Trophoblast cell (in vitro differentiated cells and primary cell): ENCODE measurements around the gene PRKACB.

Source experiments
- DNase-seq, 2 donors: peaks; one replicate each; pipeline ENCODE4 v3.0.0-alpha.2; 2016
- H2AFZ ChIP-seq: 2 replicates; pipeline ENCODE4 v1.6.1; 2013; ENCODE audit warnings: low read length, moderate library complexity, mild to moderate bottlenecking; ENCODE audit not compliant: insufficient read depth, poor library complexity
- H2AK5ac ChIP-seq: 2 replicates; pipeline ENCODE4 v1.6.1; 2013; ENCODE audit warnings: mild to moderate bottlenecking, low read length
- H2BK120ac ChIP-seq: 2 replicates; pipeline ENCODE4 v1.6.1; 2013; ENCODE audit warnings: low read length, mild to moderate bottlenecking, moderate library complexity; ENCODE audit not compliant: insufficient read depth, poor library complexity
- H2BK12ac ChIP-seq: 2 replicates; pipeline ENCODE4 v1.6.1; 2013; ENCODE audit warnings: mild to moderate bottlenecking, low read length, moderate library complexity
- H2BK5ac ChIP-seq: 2 replicates; pipeline ENCODE4 v1.6.1; 2013; ENCODE audit warnings: low read length, low read depth, moderate library complexity, mild to moderate bottlenecking; ENCODE audit not compliant: poor library complexity
- H3K14ac ChIP-seq: 2 replicates; pipeline ENCODE4 v1.6.1; 2013; ENCODE audit warnings: mild to moderate bottlenecking, low read length
- H3K18ac ChIP-seq: 2 replicates; pipeline ENCODE4 v1.6.1; 2013; ENCODE audit warnings: mild to moderate bottlenecking, low read length
- H3K23ac ChIP-seq: 2 replicates; pipeline ENCODE4 v1.6.1; 2013; ENCODE audit warnings: low read length
- H3K27ac ChIP-seq: 2 replicates; pipeline ENCODE4 v1.5.1; 2013; ENCODE audit warnings: low read depth, mild to moderate bottlenecking, inconsistent platforms, low read length, moderate library complexity
- H3K27me3 ChIP-seq: 2 replicates; pipeline ENCODE4 v1.6.1; 2013; ENCODE audit warnings: inconsistent platforms, mild to moderate bottlenecking, low read length, moderate library complexity; ENCODE audit not compliant: insufficient read depth
- H3K36me3 ChIP-seq, 2 experiments: 1 replicate in 1 of 2; 2 replicates in 1 of 2; pipeline ENCODE4 v1.6.1; 2013; ENCODE audit warnings: low read length in 2 of 2, mild to moderate bottlenecking in 2 of 2, moderate library complexity in 1 of 2; ENCODE audit not compliant: insufficient read depth in 2 of 2, control insufficient read depth in 1 of 2
- H3K4ac ChIP-seq: 2 replicates; pipeline ENCODE4 v1.6.1; 2013; ENCODE audit warnings: low read depth, mild to moderate bottlenecking, low read length, moderate library complexity
- H3K4me1 ChIP-seq, 2 experiments: 1 replicate in 1 of 2; 2 replicates in 1 of 2; pipeline ENCODE4 v1.6.1; 2013; ENCODE audit warnings: low read length in 2 of 2, mild to moderate bottlenecking in 2 of 2, moderate library complexity in 1 of 2; ENCODE audit not compliant: insufficient read depth in 2 of 2, control insufficient read depth in 1 of 2
- H3K4me2 ChIP-seq: 2 replicates; pipeline ENCODE4 v1.6.1; 2013; ENCODE audit warnings: inconsistent platforms, mild to moderate bottlenecking, low read length, moderate library complexity
- H3K4me3 ChIP-seq: 2 replicates; pipeline ENCODE4 v1.5.1; 2013; ENCODE audit warnings: mild to moderate bottlenecking, low read depth, low read length, inconsistent platforms
- H3K79me1 ChIP-seq: one replicate; pipeline ENCODE4 v1.6.1; 2013; ENCODE audit warnings: low read length
- H3K79me2 ChIP-seq: 2 replicates; pipeline ENCODE4 v1.6.1; 2013; ENCODE audit warnings: low read length, mild to moderate bottlenecking; ENCODE audit not compliant: control insufficient read depth, insufficient read depth, poor library complexity
- H3K9ac ChIP-seq: 2 replicates; pipeline ENCODE4 v1.6.1; 2013; ENCODE audit warnings: mild to moderate bottlenecking, low read length
- H3K9me3 ChIP-seq: 2 replicates; pipeline ENCODE4 v1.6.1; 2013; ENCODE audit warnings: low read depth, mild to moderate bottlenecking, control low read depth, inconsistent platforms, low read length; ENCODE audit not compliant: insufficient read depth
- H4K12ac ChIP-seq: 2 replicates; pipeline ENCODE4 v1.6.1; 2013; ENCODE audit warnings: low read depth, mild to moderate bottlenecking, low read length, moderate library complexity
- H4K8ac ChIP-seq: 2 replicates; pipeline ENCODE4 v1.6.1; 2013; ENCODE audit warnings: low read depth, mild to moderate bottlenecking, low read length, moderate library complexity
- H4K91ac ChIP-seq: one replicate; pipeline ENCODE4 v1.6.1; 2013; ENCODE audit warnings: low read depth, mild to moderate bottlenecking, low read length, moderate library complexity
- WGBS: extraction: QIAGEN DNeasy Blood & Tissue Kit; methylation state at CpG from one replicate; pipeline ENCODE4 v1.1.7; 2013; ENCODE audit warnings: missing lambda C conversion rate; ENCODE audit not compliant: insufficient read length, insufficient coverage; ENCODE audit errors: extremely low coverage; 5-methylcytosine and 5-hydroxymethylcytosine counted together

Gene PRKACB

DNA sequence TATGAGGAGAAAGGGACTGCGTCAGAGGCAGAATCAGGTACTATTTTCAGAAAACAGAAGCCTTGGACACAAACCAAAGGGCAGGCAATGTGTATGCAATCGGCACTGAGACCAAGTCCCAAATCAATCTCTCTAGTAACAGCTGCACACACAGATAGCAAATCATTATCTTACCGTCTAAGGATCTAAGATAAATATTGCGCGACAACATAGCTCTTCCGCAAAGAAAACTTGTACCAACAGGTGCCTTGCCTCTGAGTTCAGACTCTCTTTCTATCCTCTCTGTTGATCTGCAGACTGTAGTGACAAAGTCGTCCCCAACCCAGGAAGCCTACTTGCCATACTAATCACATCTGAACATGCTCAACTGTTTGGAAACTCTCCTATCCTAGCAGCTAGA lies 134.8 kb downstream of the PRKACB start:
- no peak overlapping the region for H3K23ac ChIP-seq
- DNase-seq, result no peak
- no peak overlapping the region for H4K8ac ChIP-seq
- H3K14ac ChIP-seq, result no peak overlapping the region
- H4K91ac ChIP-seq, result no peak overlapping the region
- H3K79me1 ChIP-seq, result no peaks in the 10 kb centered on the region
- no peaks in the 10 kb centered on the region for H3K9me3 ChIP-seq
- no peak overlapping the region for H2AFZ ChIP-seq
- no peak overlapping the region for H2BK5ac ChIP-seq
- no peak overlapping the region for H2AK5ac ChIP-seq
- no peak overlapping the region for H2BK12ac ChIP-seq
- H3K79me2 ChIP-seq, result no peaks in the 10 kb centered on the region
- no peak overlapping the region for H3K4me2 ChIP-seq
- no peaks in the 10 kb centered on the region for H3K27me3 ChIP-seq
- no peak overlapping the region for H3K4me3 ChIP-seq
- no peak overlapping the region for H3K27ac ChIP-seq
- no peak overlapping the region for H3K9ac ChIP-seq
- no peak overlapping the region for H2BK120ac ChIP-seq
- H4K12ac ChIP-seq, result no peak overlapping the region
- H3K4me1 ChIP-seq, result no peaks in the 10 kb centered on the region
- no peaks in the 10 kb centered on the region for H3K36me3 ChIP-seq
- WGBS, result no CpG with 5 or more reads among the region's 7 CpGs
- H3K18ac ChIP-seq, result no peak overlapping the region
- H3K4ac ChIP-seq, result no peak overlapping the region

DNA sequence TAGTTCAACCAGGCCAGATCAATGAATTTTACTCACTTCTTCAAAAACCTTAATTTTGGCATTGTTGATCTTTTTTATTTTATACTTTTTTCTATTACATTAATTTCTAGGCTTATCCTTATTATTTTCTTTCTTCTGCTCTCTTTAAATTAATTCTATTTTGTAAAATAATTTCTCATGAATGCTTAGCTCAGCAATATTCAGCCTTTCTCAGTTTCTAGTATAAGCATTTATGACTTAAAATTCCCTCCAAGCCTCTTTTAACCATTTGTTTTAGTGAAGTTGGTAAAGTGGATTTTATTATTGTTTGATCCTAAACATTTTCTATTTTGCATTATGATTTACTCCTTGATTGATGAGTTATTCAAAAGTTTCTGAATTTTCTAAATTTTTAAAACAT lies 136.8 kb downstream of the PRKACB start:
- Histone ChIP-seq H4K8ac (no peak overlapping the region), H2BK5ac (no peak overlapping the region), H3K79me2 (no peaks in the 10 kb centered on the region), H2AFZ (no peak overlapping the region), H3K36me3 (no peaks in the 10 kb centered on the region), H3K9ac (no peak overlapping the region), H3K4me1 (no peaks in the 10 kb centered on the region), H4K12ac (no peak overlapping the region), H2BK120ac (no peak overlapping the region), H3K14ac (no peak overlapping the region), H3K18ac (no peak overlapping the region), H3K4me2 (no peak overlapping the region), H3K4me3 (no peak overlapping the region), H3K79me1 (no peaks in the 10 kb centered on the region), H3K9me3 (no peaks in the 10 kb centered on the region), H3K4ac (no peak overlapping the region), H3K23ac (no peak overlapping the region), H2BK12ac (no peak overlapping the region), H3K27ac (no peak overlapping the region), H2AK5ac (no peak overlapping the region), H4K91ac (no peak overlapping the region), H3K27me3 (no peaks in the 10 kb centered on the region)
- DNase-seq, result no peak

GRCh38 chr1:84282780-84283333 lies 138.8 kb downstream of the PRKACB start:
- Histone ChIP-seq H3K9ac (no peak overlapping the region), H2BK12ac (no peak overlapping the region), H2BK5ac (no peak overlapping the region), H3K4me2 (no peak overlapping the region), H3K18ac (no peak overlapping the region), H2BK120ac (no peak overlapping the region), H3K27me3 (no peaks in the 10 kb centered on the region), H3K9me3 (no peaks in the 10 kb centered on the region), H2AK5ac (no peak overlapping the region), H3K4me1 (no peaks in the 10 kb centered on the region), H4K8ac (no peak overlapping the region), H3K14ac (no peak overlapping the region), H2AFZ (no peak overlapping the region), H3K79me2 (no peaks in the 10 kb centered on the region), H3K23ac (no peak overlapping the region), H3K4me3 (no peak overlapping the region), H4K91ac (no peak overlapping the region), H3K36me3 (no peaks in the 10 kb centered on the region), H3K27ac (no peak overlapping the region), H4K12ac (no peak overlapping the region), H3K4ac (no peak overlapping the region), H3K79me1 (no peaks in the 10 kb centered on the region)
- no peak for DNase-seq
- no CpG with 5 or more reads among the region's 1 CpG for WGBS

GRCh38 chr1:84283381-84283780 lies 139.3 kb downstream of the PRKACB start:
- no peak for DNase-seq
- Histone ChIP-seq H3K4me2 (no peak overlapping the region), H4K12ac (no peak overlapping the region), H3K79me1 (no peaks in the 10 kb centered on the region), H3K14ac (no peak overlapping the region), H3K9me3 (no peaks in the 10 kb centered on the region), H2BK12ac (no peak overlapping the region), H3K4me1 (no peaks in the 10 kb centered on the region), H2BK5ac (no peak overlapping the region), H3K27ac (no peak overlapping the region), H3K23ac (no peak overlapping the region), H3K18ac (no peak overlapping the region), H2AFZ (no peak overlapping the region), H4K91ac (no peak overlapping the region), H2BK120ac (no peak overlapping the region), H4K8ac (no peak overlapping the region), H3K79me2 (no peaks in the 10 kb centered on the region), H2AK5ac (no peak overlapping the region), H3K36me3 (no peaks in the 10 kb centered on the region), H3K9ac (no peak overlapping the region), H3K27me3 (no peaks in the 10 kb centered on the region), H3K4me3 (no peak overlapping the region), H3K4ac (no peak overlapping the region)
- no CpG with 5 or more reads among the region's 1 CpG for WGBS
